Upper lobe of left lung (tissue), 4 donors: ENCODE measurements around the gene PRKG1.

Source experiments
- EP300 ChIP-seq, 4 donors: sonication (generic); formaldehyde crosslinking; IDR thresholded peaks; one replicate each; pipeline ENCODE4 v1.5.1; 2017; ENCODE audit warnings: antibody characterized with exemption in 4 of 4, control low read depth in 2 of 4
- POLR2A ChIP-seq, 4 donors: fragments of 450-650 bp; IDR thresholded peaks; one replicate each; pipeline ENCODE4 v1.5.1; 2016 to 2017; ENCODE audit warnings: antibody characterized with exemption in 4 of 4, mild to moderate bottlenecking in 2 of 4
- POLR2AphosphoS5 ChIP-seq, 2 donors: sonication (generic); formaldehyde crosslinking; IDR thresholded peaks; one replicate each; pipeline ENCODE4 v1.5.1; 2017; ENCODE audit warnings: antibody characterized with exemption in 2 of 2
- TF ChIP-seq, protein P1 (sequence below), 6 experiments: fragments of 450-650 bp in 4 of 6; fragments of 200-600 bp in 2 of 6; sonication (generic) in 2 of 6; IDR thresholded peaks; one replicate each; pipeline ENCODE4 v1.5.1; 2016 to 2019; ENCODE audit warnings: antibody characterized with exemption in 6 of 6

DNA sequence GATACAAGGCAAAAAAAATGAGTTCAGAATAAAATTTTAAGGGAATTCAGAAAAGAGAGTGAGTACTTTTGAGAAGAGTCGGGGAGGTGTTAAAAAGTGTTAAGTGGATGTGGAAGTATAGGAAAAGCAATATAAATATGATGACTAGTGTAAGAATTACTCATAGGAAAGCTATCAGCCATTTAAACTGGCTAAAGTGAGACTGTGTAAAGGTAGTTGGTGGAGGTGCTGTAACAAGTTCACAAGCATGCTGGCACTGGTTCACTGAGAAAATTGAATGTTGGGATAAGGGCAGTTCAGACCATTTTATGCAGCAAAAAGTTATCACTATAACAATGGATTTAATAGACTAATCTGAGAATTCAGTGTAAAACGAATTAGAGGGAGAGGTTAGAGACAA lies 1060.8 kb downstream of the PRKG1 start:
- TF ChIP-seq, protein P1, sequence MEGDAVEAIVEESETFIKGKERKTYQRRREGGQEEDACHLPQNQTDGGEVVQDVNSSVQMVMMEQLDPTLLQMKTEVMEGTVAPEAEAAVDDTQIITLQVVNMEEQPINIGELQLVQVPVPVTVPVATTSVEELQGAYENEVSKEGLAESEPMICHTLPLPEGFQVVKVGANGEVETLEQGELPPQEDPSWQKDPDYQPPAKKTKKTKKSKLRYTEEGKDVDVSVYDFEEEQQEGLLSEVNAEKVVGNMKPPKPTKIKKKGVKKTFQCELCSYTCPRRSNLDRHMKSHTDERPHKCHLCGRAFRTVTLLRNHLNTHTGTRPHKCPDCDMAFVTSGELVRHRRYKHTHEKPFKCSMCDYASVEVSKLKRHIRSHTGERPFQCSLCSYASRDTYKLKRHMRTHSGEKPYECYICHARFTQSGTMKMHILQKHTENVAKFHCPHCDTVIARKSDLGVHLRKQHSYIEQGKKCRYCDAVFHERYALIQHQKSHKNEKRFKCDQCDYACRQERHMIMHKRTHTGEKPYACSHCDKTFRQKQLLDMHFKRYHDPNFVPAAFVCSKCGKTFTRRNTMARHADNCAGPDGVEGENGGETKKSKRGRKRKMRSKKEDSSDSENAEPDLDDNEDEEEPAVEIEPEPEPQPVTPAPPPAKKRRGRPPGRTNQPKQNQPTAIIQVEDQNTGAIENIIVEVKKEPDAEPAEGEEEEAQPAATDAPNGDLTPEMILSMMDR (IDR thresholded peaks at IDR 0.05), result no peak
- TF ChIP-seq POLR2A (IDR thresholded peaks at IDR 0.05), result no peak
- TF ChIP-seq EP300 (IDR thresholded peaks at IDR 0.05), result no peak
- no peak for TF ChIP-seq POLR2AphosphoS5 (IDR thresholded peaks at IDR 0.05)
